ENCODE measurements around the gene CDC25C. TPM values are rescaled to one million over a fixed set of nuclear protein-coding genes. Genes with fewer than 3 reads are reported as not detected.

CDC25C gene
- total RNA-seq, 1 experiment from 2014 or later = 14.1 TPM

- H3K27ac ChIP-seq (ENCODE audit: low read length) = no peak overlapping the region
- in situ Hi-C loops (cut with HindIII; ENCODE audit: low pct_unique_long_range_greater_than_20kb, low sequenced_read_pairs) = no loop called here
Measured at GRCh38 chr5:138359621-138360020, 28.0 kb upstream of the CDC25C start.

DNA sequence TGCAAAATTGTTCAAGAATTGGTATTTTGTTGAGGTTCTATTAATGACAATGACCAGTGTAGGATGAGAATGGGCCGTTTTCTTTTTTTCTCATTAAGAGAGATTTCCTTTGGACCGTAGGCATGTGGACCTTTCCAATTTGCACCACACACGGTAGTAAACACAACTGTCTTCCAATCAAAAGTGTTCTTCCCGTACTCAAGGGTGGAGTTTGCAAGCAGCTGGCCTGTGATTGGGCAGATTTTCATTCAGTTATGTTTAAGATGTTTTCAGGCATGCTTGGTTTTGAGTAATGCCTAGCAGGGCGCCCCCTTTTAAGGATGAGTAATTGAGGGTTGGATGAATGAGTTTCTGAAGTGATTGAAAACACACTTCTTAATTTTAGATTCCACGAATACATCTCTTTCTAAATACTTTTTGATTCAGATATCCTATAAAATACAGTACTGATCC is 23.3 kb upstream of the CDC25C start:
- in situ Hi-C loops (cut with HindIII; ENCODE audit: low pct_unique_long_range_greater_than_20kb, low sequenced_read_pairs) (no loop called here), intact Hi-C loops (cut with micrococcal nuclease; ENCODE audit: unreplicated experiment) (no loop called here)
- Histone ChIP-seq H3K27me3 (ENCODE audit: control insufficient read depth, insufficient read depth, low read length) (no peaks in the 10 kb centered on the region), H3K36me3 (ENCODE audit: control insufficient read depth, insufficient read depth, low read length) (peaks cover 3% of the 10 kb centered on the region; the same call in 1 of the 2 replicates), H3K4me3 (ENCODE audit: low read depth in 2 of 2, low read length in 2 of 2) (peak overlapping the region; percentile 90 to 93), H3K9me3 (ENCODE audit: control insufficient read depth, insufficient read depth, low read depth, low read length) (no peaks in the 10 kb centered on the region; the same call in 1 of the 2 replicates), H3K4me1 (ENCODE audit: control insufficient read depth, insufficient read depth, low read length) (peaks cover 16% of the 10 kb centered on the region), H3K27ac (ENCODE audit: low read length) (peak overlapping the region; percentile 89; the same call in 1 of the 2 replicates)
- no TSS peak for BruUV-seq (replicated peaks)
- POLR2A ChIA-PET = no interaction called here
- DNase-seq (ENCODE audit: low read depth, low spot score) (no peak), ATAC-seq (peak; percentile 55)
- CTCF ChIA-PET = interaction anchor here (0.7 kb wide), 2 partner anchors 12 to 17 kb away, joined by 3 to 8 read pairs; no protein-coding TSS in a partner anchor
- TF ChIP-seq, protein P1, sequence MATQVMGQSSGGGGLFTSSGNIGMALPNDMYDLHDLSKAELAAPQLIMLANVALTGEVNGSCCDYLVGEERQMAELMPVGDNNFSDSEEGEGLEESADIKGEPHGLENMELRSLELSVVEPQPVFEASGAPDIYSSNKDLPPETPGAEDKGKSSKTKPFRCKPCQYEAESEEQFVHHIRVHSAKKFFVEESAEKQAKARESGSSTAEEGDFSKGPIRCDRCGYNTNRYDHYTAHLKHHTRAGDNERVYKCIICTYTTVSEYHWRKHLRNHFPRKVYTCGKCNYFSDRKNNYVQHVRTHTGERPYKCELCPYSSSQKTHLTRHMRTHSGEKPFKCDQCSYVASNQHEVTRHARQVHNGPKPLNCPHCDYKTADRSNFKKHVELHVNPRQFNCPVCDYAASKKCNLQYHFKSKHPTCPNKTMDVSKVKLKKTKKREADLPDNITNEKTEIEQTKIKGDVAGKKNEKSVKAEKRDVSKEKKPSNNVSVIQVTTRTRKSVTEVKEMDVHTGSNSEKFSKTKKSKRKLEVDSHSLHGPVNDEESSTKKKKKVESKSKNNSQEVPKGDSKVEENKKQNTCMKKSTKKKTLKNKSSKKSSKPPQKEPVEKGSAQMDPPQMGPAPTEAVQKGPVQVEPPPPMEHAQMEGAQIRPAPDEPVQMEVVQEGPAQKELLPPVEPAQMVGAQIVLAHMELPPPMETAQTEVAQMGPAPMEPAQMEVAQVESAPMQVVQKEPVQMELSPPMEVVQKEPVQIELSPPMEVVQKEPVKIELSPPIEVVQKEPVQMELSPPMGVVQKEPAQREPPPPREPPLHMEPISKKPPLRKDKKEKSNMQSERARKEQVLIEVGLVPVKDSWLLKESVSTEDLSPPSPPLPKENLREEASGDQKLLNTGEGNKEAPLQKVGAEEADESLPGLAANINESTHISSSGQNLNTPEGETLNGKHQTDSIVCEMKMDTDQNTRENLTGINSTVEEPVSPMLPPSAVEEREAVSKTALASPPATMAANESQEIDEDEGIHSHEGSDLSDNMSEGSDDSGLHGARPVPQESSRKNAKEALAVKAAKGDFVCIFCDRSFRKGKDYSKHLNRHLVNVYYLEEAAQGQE (IDR thresholded peaks at IDR 0.05; ENCODE audit: insufficient read depth in 1 of 2, low read depth in 2 of 2, low read length in 1 of 2) = no peak
- TF ChIP-seq TCF7L2 (IDR thresholded peaks at IDR 0.05; ENCODE audit: low read depth, low read length) = no peak
- TF ChIP-seq POLR2AphosphoS5 (IDR thresholded peaks at IDR 0.05; ENCODE audit: low read depth, low read length) = no peak
- TF ChIP-seq, protein P2, sequence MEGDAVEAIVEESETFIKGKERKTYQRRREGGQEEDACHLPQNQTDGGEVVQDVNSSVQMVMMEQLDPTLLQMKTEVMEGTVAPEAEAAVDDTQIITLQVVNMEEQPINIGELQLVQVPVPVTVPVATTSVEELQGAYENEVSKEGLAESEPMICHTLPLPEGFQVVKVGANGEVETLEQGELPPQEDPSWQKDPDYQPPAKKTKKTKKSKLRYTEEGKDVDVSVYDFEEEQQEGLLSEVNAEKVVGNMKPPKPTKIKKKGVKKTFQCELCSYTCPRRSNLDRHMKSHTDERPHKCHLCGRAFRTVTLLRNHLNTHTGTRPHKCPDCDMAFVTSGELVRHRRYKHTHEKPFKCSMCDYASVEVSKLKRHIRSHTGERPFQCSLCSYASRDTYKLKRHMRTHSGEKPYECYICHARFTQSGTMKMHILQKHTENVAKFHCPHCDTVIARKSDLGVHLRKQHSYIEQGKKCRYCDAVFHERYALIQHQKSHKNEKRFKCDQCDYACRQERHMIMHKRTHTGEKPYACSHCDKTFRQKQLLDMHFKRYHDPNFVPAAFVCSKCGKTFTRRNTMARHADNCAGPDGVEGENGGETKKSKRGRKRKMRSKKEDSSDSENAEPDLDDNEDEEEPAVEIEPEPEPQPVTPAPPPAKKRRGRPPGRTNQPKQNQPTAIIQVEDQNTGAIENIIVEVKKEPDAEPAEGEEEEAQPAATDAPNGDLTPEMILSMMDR (IDR thresholded peaks at IDR 0.05) = no peak
- no peak for TF ChIP-seq SIN3A (IDR thresholded peaks at IDR 0.05; ENCODE audit: borderline replicate concordance, insufficient read depth, low read depth, low read length)

More at GRCh38 chr5:138359621-138360020, 28.0 kb upstream of the CDC25C start:
- DNase-seq (ENCODE audit: low read depth, low spot score) = no peak
- TF ChIP-seq TCF7L2 (IDR thresholded peaks at IDR 0.05; ENCODE audit: low read depth, low read length) = no peak
- TF ChIP-seq POLR2AphosphoS5 (IDR thresholded peaks at IDR 0.05; ENCODE audit: low read depth, low read length) = no peak
- TF ChIP-seq, protein P2 (IDR thresholded peaks at IDR 0.05) = no peak
- TF ChIP-seq, protein P1 (IDR thresholded peaks at IDR 0.05; ENCODE audit: insufficient read depth in 1 of 2, low read depth in 2 of 2, low read length in 1 of 2) = no peak
- TF ChIP-seq SIN3A (IDR thresholded peaks at IDR 0.05; ENCODE audit: borderline replicate concordance, insufficient read depth, low read depth, low read length) = no peak
- no TSS peak for BruUV-seq (replicated peaks)
- H3K36me3 ChIP-seq (ENCODE audit: control insufficient read depth, insufficient read depth, low read length) = no peaks in the 10 kb centered on the region
- peaks cover 11% of the 10 kb centered on the region for H3K4me1 ChIP-seq (ENCODE audit: control insufficient read depth, insufficient read depth, low read length)
- ChIA-PET POLR2A (no interaction called here), CTCF (no interaction called here)
- ATAC-seq = no peak
- no peak overlapping the region for H3K4me3 ChIP-seq (ENCODE audit: low read depth in 2 of 2, low read length in 2 of 2)
- H3K27me3 ChIP-seq (ENCODE audit: control insufficient read depth, insufficient read depth, low read length) = no peaks in the 10 kb centered on the region
- H3K9me3 ChIP-seq (ENCODE audit: control insufficient read depth, insufficient read depth, low read depth, low read length) = no peaks in the 10 kb centered on the region
- intact Hi-C loops (cut with micrococcal nuclease; ENCODE audit: unreplicated experiment) = no loop called here
